AG04450 (cell line): ENCODE results near the gene DAGLA. TPM values are rescaled to one million over a fixed set of nuclear protein-coding genes. Genes with fewer than 3 reads are reported as not detected.
A peak's percentile ranks its signal among the peaks of the same experiment; 100 is the strongest.

Experiments
- CTCF ChIA-PET: fragments of 300-600, 350-600 bp; formaldehyde crosslinking; extraction: SDS; loops from one replicate; lab custom pipeline; 2022; ENCODE audit warnings: antibody characterized with exemption, inconsistent platforms; lab: Charles Lee
- POLR2A ChIA-PET: fragments of 350-600 bp; formaldehyde crosslinking; extraction: SDS; loops from one replicate; lab custom pipeline; 2021; ENCODE audit warnings: antibody characterized with exemption, inconsistent platforms; lab: Yijun Ruan, JAX
- DNase-seq: peaks from one replicate; pipeline ENCODE4 v3.0.0-alpha.2; 2011; ENCODE audit warnings: low read depth, low spot score
- H3K27ac ChIP-seq: one replicate; pipeline ENCODE4 v1.5.1; 2012; ENCODE audit warnings: low read depth, low read length, control low read depth
- H3K27me3 ChIP-seq: one replicate; pipeline ENCODE4 v1.6.0; 2012; ENCODE audit warnings: low read length; ENCODE audit not compliant: control insufficient read depth, insufficient read depth
- H3K4me3 ChIP-seq: 2 replicates; pipeline ENCODE4 v1.5.1; 2011; ENCODE audit warnings: mild to moderate bottlenecking, low read depth, low read length, control low read depth
- H3K9me3 ChIP-seq: 2 replicates; pipeline ENCODE4 v1.5.1; 2012; ENCODE audit warnings: low read length; ENCODE audit not compliant: control insufficient read depth, insufficient read depth
- polyA plus RNA-seq: library from polyadenylated mRNA; depleted of rRNA; stranded (reverse); fragments of >200 nt; gene quantifications from 2 replicates; pipeline ENCODE4 v1.2.3, GENCODE V29; 2011
- TF ChIP-seq, protein P1 (sequence below): IDR thresholded peaks from 2 replicates; pipeline ENCODE4 v1.5.1; 2011; ENCODE audit warnings: low read depth, low read length, control low read depth, inconsistent platforms

Gene DAGLA
- polyA plus RNA-seq, 1 experiment = 1.1 TPM

DNA sequence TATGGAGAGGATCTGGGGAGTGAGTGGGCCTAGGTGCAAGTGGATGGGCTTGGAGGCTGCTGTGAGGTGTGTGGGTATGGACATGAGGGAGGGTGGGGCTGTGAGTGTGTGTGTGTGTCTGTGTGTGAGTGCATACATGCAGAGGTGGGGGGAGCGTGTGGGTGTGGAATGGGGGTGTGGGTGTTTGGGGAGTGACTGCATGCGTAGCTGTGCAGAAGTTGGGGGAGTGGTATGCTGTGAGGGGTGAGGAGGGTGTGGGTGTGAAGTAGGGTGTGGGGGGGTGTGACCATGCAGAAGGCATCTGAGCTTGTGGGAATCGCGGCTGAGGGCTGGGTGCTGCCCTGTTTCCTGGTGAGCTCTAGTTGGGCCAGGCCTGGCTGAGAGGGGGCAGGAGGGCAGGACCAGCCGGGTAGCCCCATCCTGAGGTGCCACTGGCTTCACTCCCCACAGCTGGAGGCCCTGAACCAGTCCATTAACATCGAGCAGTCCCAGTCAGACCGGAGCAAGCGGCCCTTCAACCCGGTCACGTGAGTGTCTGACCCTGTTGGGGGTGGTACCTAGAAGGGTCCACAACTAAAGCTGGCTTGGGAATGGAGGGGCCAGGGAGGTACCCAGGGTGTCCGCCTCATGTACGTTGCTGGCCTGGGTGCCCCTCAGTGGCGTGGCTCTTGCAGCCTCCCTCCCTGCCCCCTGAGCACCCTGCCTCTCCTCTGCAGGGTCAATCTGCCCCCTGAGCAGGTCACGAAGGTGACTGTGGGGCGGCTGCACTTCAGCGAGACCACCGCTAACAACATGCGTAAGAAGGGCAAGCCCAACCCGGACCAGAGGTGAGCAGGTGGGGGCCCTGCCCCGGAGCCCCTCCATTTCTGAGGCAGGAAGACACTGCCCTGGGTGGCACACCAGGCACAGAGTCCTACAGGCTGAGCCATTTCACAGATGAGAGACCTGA lies 95.7 kb downstream of the DAGLA start:
- H3K27me3 ChIP-seq = no peaks in the 10 kb centered on the region
- ChIA-PET POLR2A (no interaction called here), CTCF (interaction anchor here (0.8 to 3.5 kb wide), 7 partner anchors 12 to 29 kb away, joined by 3 to 15 read pairs (median 4); no protein-coding TSS in a partner anchor)
- no peak overlapping the region for H3K27ac ChIP-seq
- TF ChIP-seq, protein P1, sequence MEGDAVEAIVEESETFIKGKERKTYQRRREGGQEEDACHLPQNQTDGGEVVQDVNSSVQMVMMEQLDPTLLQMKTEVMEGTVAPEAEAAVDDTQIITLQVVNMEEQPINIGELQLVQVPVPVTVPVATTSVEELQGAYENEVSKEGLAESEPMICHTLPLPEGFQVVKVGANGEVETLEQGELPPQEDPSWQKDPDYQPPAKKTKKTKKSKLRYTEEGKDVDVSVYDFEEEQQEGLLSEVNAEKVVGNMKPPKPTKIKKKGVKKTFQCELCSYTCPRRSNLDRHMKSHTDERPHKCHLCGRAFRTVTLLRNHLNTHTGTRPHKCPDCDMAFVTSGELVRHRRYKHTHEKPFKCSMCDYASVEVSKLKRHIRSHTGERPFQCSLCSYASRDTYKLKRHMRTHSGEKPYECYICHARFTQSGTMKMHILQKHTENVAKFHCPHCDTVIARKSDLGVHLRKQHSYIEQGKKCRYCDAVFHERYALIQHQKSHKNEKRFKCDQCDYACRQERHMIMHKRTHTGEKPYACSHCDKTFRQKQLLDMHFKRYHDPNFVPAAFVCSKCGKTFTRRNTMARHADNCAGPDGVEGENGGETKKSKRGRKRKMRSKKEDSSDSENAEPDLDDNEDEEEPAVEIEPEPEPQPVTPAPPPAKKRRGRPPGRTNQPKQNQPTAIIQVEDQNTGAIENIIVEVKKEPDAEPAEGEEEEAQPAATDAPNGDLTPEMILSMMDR = no peak
- H3K9me3 ChIP-seq = no peaks in the 10 kb centered on the region
- DNase-seq = no peak
- no peak overlapping the region for H3K4me3 ChIP-seq

DNA sequence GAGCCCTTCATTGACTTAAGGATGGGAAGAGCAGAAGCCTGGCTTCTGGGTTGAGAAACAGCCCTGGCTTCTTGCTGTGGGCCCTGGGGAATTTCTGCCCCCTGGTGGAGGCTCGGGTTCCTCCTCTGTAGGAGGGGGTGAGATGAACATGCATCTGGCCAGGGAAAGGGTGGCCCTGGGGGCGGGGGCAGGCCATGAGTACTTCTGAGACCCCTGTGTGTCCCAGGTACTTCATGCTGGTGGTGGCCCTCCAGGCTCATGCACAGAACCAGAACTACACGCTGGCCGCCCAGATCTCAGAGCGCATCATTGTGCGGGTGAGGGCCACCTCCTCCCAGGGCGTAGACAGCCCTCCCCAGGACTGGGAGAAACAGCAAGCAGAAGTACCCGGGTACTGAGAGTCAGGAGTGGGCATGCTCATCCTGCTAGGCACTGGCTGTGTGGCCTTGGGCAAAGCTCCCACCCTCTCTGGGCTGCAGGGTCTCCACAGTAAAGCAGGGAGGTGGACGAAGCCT lies 96.4 kb downstream of the DAGLA start:
- Histone ChIP-seq H3K27ac (no peak overlapping the region), H3K9me3 (no peaks in the 10 kb centered on the region), H3K4me3 (no peak overlapping the region), H3K27me3 (no peaks in the 10 kb centered on the region)
- DNase-seq = peak; percentile 45
- TF ChIP-seq, protein P1 = peak; percentile 89
- CTCF ChIA-PET = interaction anchor here (1.1 to 3.5 kb wide), 5 partner anchors 12 to 29 kb away, joined by 3 to 15 read pairs (median 4); no protein-coding TSS in a partner anchor
- POLR2A ChIA-PET = no interaction called here

DNA sequence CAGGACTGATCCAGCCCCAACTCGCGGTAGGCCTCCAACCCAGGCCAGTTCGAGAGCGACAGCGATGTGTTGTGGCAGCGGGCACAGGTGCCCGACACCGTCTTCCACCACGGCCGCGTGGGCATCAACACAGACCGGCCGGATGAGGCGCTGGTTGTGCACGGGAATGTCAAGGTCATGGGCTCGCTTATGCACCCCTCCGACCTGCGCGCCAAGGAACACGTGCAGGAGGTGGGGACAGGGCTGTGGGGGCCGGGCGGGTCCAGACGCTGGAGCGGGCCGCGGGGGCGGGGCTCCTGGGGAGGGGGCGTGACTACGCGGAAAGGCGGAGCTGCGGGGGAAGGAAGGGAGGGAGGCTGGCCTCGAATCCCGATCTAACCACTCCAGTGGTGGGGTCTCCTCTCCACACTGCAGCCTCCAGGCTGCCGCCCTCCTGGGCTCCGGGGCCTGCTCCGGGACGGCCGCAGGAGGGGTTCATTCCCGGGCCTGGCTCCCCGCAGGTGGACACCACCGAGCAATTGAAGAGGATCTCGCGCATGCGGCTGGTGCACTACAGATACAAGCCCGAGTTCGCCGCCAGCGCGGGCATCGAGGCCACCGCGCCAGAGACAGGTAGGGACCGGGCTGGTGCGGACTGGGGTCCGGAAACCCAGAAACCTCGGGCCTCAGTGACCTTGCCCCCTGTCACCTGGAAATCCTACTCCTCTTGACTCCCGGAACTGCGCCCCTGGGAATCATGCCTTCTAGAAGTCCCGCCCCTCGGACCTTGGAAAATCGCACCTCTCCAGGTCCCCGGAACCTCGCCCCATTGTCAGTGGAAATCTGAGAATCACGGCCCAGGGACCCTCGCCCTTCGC lies 97.3 kb downstream of the DAGLA start:
- Histone ChIP-seq H3K9me3 (no peaks in the 10 kb centered on the region), H3K27ac (no peak overlapping the region), H3K27me3 (no peaks in the 10 kb centered on the region), H3K4me3 (no peak overlapping the region)
- DNase-seq = no peak
- POLR2A ChIA-PET = no interaction called here
- CTCF ChIA-PET = interaction anchor here (1.1 to 3.5 kb wide), 4 partner anchors 11 to 30 kb away, joined by 3 to 15 read pairs (median 4); no protein-coding TSS in a partner anchor
- TF ChIP-seq, protein P1 = no peak

DNA sequence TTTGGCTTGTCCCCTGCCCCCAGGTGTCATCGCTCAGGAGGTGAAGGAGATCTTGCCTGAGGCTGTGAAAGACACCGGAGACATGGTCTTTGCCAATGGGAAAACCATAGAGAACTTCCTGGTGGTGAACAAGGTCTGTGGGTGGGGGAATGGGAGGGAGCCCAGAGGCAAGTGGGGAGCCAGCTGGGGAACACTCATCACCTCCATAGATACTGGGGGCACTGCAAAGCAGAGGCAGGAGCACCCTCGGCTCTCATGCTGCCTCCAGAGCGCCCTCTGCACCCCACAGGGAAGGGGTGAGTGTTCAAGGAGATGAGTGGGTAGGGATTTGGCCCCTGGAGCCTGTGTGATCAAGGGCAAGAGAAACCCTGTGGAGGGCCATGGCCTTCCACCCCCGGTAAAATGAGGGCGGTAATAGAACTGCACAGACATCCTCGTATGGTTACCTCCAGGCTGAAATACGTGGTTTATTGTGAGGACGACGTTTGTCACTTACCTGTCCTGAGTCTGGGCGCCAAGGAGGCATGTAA lies 98.2 kb downstream of the DAGLA start:
- Histone ChIP-seq H3K27ac (no peak overlapping the region), H3K4me3 (no peak overlapping the region), H3K27me3 (no peaks in the 10 kb centered on the region), H3K9me3 (no peaks in the 10 kb centered on the region)
- DNase-seq = no peak
- POLR2A ChIA-PET = no interaction called here
- TF ChIP-seq, protein P1 = no peak
- CTCF ChIA-PET = interaction anchor here (1.4 kb wide), 1 partner anchor 45 kb away, joined by 5 read pairs; no protein-coding TSS in a partner anchor
